NCI-H748 (cell line): ENCODE results near the gene GDAP1L1.

Experiments used
- DNase-seq: peaks from one replicate; lab custom pipeline; 2025; ENCODE audit not compliant: unreplicated experiment; lab: John Stamatoyannopoulos, UW

The GDAP1L1 gene

GRCh38 chr20:44247131-44247571 lies at the start of gene GDAP1L1:
Gene GDAP1L1, plus strand, starts transcription at chr20:44247308. Its CDS starts 27 bp downstream, at chr20:44247335.
- DNase-seq, result peak; percentile 14

- no peak for DNase-seq
Measured at GRCh38 chr20:44198872-44199271, 48.2 kb upstream of the GDAP1L1 start.

- no peak for DNase-seq
Measured at GRCh38 chr20:44199877-44200276, 47.2 kb upstream of the GDAP1L1 start.

GRCh38 chr20:44200371-44200770 lies 46.7 kb upstream of the GDAP1L1 start:
- no peak for DNase-seq

- no peak for DNase-seq
Measured at GRCh38 chr20:44200983-44201382, 46.1 kb upstream of the GDAP1L1 start.

- DNase-seq, result no peak
Measured at GRCh38 chr20:44203161-44203560, 43.9 kb upstream of the GDAP1L1 start.

- no peak for DNase-seq
Measured at GRCh38 chr20:44204156-44204831, 42.8 kb upstream of the GDAP1L1 start.

GRCh38 chr20:44204832-44205215 lies 42.3 kb upstream of the GDAP1L1 start:
- no peak for DNase-seq

GRCh38 chr20:44206132-44206531 lies 41.0 kb upstream of the GDAP1L1 start:
- DNase-seq, result no peak

GRCh38 chr20:44207126-44207723 lies 39.9 kb upstream of the GDAP1L1 start:
- no peak for DNase-seq

GRCh38 chr20:44208165-44208564 lies 38.9 kb upstream of the GDAP1L1 start:
- no peak for DNase-seq

GRCh38 chr20:44208770-44209169 lies 38.3 kb upstream of the GDAP1L1 start:
- DNase-seq, result no peak

GRCh38 chr20:44209686-44210405 lies 37.3 kb upstream of the GDAP1L1 start:
- DNase-seq, result peak; percentile 35

GRCh38 chr20:44210406-44211176 lies 36.5 kb upstream of the GDAP1L1 start, which contains the start of gene OSER1:
Gene OSER1, minus strand, starts transcription at chr20:44210771. Its CDS starts 3,814 bp downstream, at chr20:44206957.
- peak; percentile 97 for DNase-seq

- DNase-seq, result peak; percentile 46
Measured at GRCh38 chr20:44211177-44212039, 35.7 kb upstream of the GDAP1L1 start.

GRCh38 chr20:44212792-44213191 lies 34.3 kb upstream of the GDAP1L1 start:
- DNase-seq, result no peak

- peak; percentile 57 for DNase-seq
Measured at GRCh38 chr20:44215125-44215524, 32.0 kb upstream of the GDAP1L1 start.

- peak; percentile 69 for DNase-seq
Measured at GRCh38 chr20:44217342-44218092, 29.6 kb upstream of the GDAP1L1 start.

- no peak for DNase-seq
Measured at GRCh38 chr20:44218446-44218845, 28.7 kb upstream of the GDAP1L1 start.
